ENCODE results near the gene NFAT5.

Gene NFAT5

GRCh38 chr16:69672315-69672997 is 106.7 kb downstream of the NFAT5 start:
- no peak overlapping the region for H3K4me3 ChIP-seq (ENCODE audit: low read length)
- no peak for TF ChIP-seq CTCF (IDR thresholded peaks at IDR 0.05; ENCODE audit: insufficient read depth, low read depth, low read length, missing control alignments)
- DNase-seq (ENCODE audit: low read depth): no peak

GRCh38 chr16:69672998-69673713 is 107.4 kb downstream of the NFAT5 start:
- H3K4me3 ChIP-seq (ENCODE audit: low read length): no peak overlapping the region
- TF ChIP-seq CTCF (IDR thresholded peaks at IDR 0.05; ENCODE audit: insufficient read depth, low read depth, low read length, missing control alignments): no peak

GRCh38 chr16:69680358-69680757 is 114.6 kb downstream of the NFAT5 start:
- TF ChIP-seq CTCF (IDR thresholded peaks at IDR 0.05; ENCODE audit: insufficient read depth, low read depth, low read length, missing control alignments): no peak
- DNase-seq (ENCODE audit: low read depth): no peak
- no peak overlapping the region for H3K4me3 ChIP-seq (ENCODE audit: low read length)

More at GRCh38 chr16:69672998-69673713, 107.4 kb downstream of the NFAT5 start:
- DNase-seq (ENCODE audit: low read depth): no peak

GRCh38 chr16:69688589-69688988 is 122.8 kb downstream of the NFAT5 start:
- DNase-seq (ENCODE audit: low read depth): no peak
- no peak overlapping the region for H3K4me3 ChIP-seq (ENCODE audit: low read length)
- TF ChIP-seq CTCF (IDR thresholded peaks at IDR 0.05; ENCODE audit: insufficient read depth, low read depth, low read length, missing control alignments): no peak

- DNase-seq (ENCODE audit: low read depth): peak; percentile 64
- no peak for TF ChIP-seq CTCF (IDR thresholded peaks at IDR 0.05; ENCODE audit: insufficient read depth, low read depth, low read length, missing control alignments)
- no peak overlapping the region for H3K4me3 ChIP-seq (ENCODE audit: low read length)
These were observed 126.5 kb downstream of the NFAT5 start for GRCh38 chr16:69691980-69692911.

- H3K4me3 ChIP-seq (ENCODE audit: low read length): no peak overlapping the region
- TF ChIP-seq CTCF (IDR thresholded peaks at IDR 0.05; ENCODE audit: insufficient read depth, low read depth, low read length, missing control alignments): no peak
- no peak for DNase-seq (ENCODE audit: low read depth)
These were observed 128.2 kb downstream of the NFAT5 start for GRCh38 chr16:69693916-69694315.

Measured in epithelial cell of esophagus (primary cell).